Kidney epithelial cell (primary cell): ENCODE results near the gene FAM20C. TPM values are rescaled to one million over a fixed set of nuclear protein-coding genes. Genes with fewer than 3 reads are reported as not detected.

Experiments
- DNase-seq: peaks from one replicate; pipeline ENCODE4 v3.0.0-alpha.2; 2010; ENCODE audit warnings: low read depth
- H3K27me3 ChIP-seq: 2 replicates; pipeline ENCODE4 v1.6.0; 2011; ENCODE audit warnings: low read length; ENCODE audit not compliant: control insufficient read depth, insufficient read depth
- H3K36me3 ChIP-seq: 2 replicates; pipeline ENCODE4 v1.5.1; 2011; ENCODE audit warnings: low read length; ENCODE audit not compliant: control insufficient read depth, insufficient read depth
- H3K4me3 ChIP-seq: 2 replicates; pipeline ENCODE4 v1.5.1; 2011; ENCODE audit warnings: low read depth, mild to moderate bottlenecking, control low read depth, low read length
- total RNA-seq: library from RNA; depleted of rRNA; stranded (reverse); fragments of >200 nt; gene quantifications from 2 replicates; pipeline ENCODE4 v1.2.3, GENCODE V29; 2015
- TF ChIP-seq, protein P1 (sequence below): IDR thresholded peaks from 2 replicates; pipeline ENCODE4 v1.5.1; 2011; ENCODE audit warnings: mild to moderate bottlenecking, moderate library complexity, low read length, control low read depth, inconsistent platforms; ENCODE audit not compliant: insufficient read depth, poor library complexity, severe bottlenecking

The FAM20C gene
- total RNA-seq, 1 donor from 2014 or later, result 39.1 TPM

GRCh38 chr7:250523-250922 lies 58.2 kb downstream of the FAM20C start:
- peaks cover 3% of the 10 kb centered on the region for H3K36me3 ChIP-seq
- TF ChIP-seq, protein P1, sequence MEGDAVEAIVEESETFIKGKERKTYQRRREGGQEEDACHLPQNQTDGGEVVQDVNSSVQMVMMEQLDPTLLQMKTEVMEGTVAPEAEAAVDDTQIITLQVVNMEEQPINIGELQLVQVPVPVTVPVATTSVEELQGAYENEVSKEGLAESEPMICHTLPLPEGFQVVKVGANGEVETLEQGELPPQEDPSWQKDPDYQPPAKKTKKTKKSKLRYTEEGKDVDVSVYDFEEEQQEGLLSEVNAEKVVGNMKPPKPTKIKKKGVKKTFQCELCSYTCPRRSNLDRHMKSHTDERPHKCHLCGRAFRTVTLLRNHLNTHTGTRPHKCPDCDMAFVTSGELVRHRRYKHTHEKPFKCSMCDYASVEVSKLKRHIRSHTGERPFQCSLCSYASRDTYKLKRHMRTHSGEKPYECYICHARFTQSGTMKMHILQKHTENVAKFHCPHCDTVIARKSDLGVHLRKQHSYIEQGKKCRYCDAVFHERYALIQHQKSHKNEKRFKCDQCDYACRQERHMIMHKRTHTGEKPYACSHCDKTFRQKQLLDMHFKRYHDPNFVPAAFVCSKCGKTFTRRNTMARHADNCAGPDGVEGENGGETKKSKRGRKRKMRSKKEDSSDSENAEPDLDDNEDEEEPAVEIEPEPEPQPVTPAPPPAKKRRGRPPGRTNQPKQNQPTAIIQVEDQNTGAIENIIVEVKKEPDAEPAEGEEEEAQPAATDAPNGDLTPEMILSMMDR, result no peak
- no peak for DNase-seq
- H3K27me3 ChIP-seq, result no peaks in the 10 kb centered on the region
- no peak overlapping the region for H3K4me3 ChIP-seq

DNA sequence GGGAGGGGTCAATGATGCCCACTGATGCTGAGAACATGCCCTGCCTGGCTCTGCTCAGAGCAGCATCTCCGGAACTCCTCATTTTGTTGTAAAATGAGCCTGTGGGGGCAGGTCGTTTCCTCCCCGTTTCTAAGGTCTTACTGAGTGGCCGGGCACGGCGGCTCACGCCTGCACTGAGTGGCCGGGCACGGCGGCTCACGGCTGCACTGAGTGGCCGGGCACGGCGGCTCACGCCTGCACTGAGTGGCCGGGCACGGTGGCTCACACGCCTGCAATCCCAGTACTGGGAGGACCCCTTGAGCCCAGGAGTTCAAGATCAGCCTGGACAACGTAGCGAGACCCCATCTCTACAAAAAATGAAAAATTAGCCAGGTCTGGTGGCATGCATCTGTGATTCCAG lies 58.6 kb downstream of the FAM20C start:
- peaks cover 3% of the 10 kb centered on the region for H3K36me3 ChIP-seq
- no peak overlapping the region for H3K4me3 ChIP-seq
- no peak for DNase-seq
- TF ChIP-seq, protein P1, result no peak
- H3K27me3 ChIP-seq, result no peaks in the 10 kb centered on the region

DNA sequence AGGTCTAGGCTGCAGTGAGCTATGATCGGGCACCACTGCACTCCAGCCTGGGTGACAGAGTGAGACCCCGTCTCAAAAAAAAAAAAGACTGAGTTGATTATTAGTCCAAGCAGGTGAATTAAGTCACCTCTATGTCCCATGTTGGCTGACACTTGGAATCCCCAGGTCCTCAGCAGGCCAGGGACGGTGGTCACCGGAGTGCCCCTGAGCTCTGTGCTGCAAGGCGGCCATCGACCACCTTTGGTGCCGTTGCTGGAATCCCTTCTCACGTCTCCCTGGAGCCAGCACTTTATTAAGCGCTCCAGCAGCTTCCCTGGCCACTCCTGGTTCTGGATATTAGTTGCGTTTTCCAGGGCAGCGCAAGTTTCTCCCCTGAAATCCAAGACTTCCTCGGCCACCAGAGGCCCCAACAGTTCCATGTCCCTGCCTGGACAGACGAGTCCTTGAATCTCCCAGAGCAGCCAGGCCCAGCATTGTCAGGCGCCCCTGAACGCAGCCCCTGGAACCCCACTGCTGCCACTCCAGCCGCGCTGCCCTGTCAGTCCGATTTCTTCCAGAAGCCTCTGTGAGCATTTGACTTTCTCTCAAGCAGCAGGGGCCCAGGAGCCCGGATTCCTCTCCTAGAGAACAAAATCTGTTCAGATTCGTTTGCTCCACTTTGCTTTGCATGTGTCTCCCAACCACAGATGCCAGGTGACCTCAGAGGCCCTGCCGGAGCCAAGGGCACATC lies 59.2 kb downstream of the FAM20C start:
- no peak for DNase-seq
- TF ChIP-seq, protein P1, result no peak
- Histone ChIP-seq H3K27me3 (no peaks in the 10 kb centered on the region), H3K36me3 (peaks cover 1% of the 10 kb centered on the region), H3K4me3 (no peak overlapping the region)

- no peaks in the 10 kb centered on the region for H3K36me3 ChIP-seq
- DNase-seq, result no peak
- TF ChIP-seq, protein P1, result no peak
- no peak overlapping the region for H3K4me3 ChIP-seq
- H3K27me3 ChIP-seq, result no peaks in the 10 kb centered on the region
Measured at GRCh38 chr7:252216-252965, 60.0 kb downstream of the FAM20C start.

- no peaks in the 10 kb centered on the region for H3K36me3 ChIP-seq
- no peak for DNase-seq
- TF ChIP-seq, protein P1, result no peak
- no peaks in the 10 kb centered on the region for H3K27me3 ChIP-seq
- H3K4me3 ChIP-seq, result no peak overlapping the region
Measured at GRCh38 chr7:252981-253380, 60.6 kb downstream of the FAM20C start.
